Airway epithelial cell (primary cell): Measurements from ENCODE around the gene DCAF8L1. TPM values are rescaled to one million over a fixed set of nuclear protein-coding genes. Genes with fewer than 3 reads are reported as not detected.

Source experiments
- total RNA-seq: library from RNA; depleted of rRNA; stranded (reverse); fragments of >200 nt; gene quantifications from 2 replicates; pipeline ENCODE4 v1.2.3, GENCODE V29; 2015

The DCAF8L1 gene
- total RNA-seq = not detected in 2 replicates

GRCh38 chrX:27981349-27981748 lies at the start of gene DCAF8L1:
DCAF8L1 (minus strand) TSS chrX:27981449; CDS start chrX:27981334, 115 bp downstream.

Other genes starting within 250 kb of the DCAF8L1 start
- not detected in 2 replicates for gene MAGEB10, start 173.5 kb downstream of the DCAF8L1 start, total RNA-seq